Lower leg skin (tissue), 4 donors: Measurements from ENCODE around the gene PPIA. TPM values are rescaled to one million over a fixed set of nuclear protein-coding genes. Genes with fewer than 3 reads are reported as not detected.

Source experiments
- DNase-seq, 2 donors: peaks; one replicate each; pipeline ENCODE4 v3.0.0-alpha.2; 2019; ENCODE audit warnings: low spot score in 2 of 2
- H3K4me3 ChIP-seq: fragments of 200-600 bp; sonication (generic); 2 replicates; pipeline ENCODE4 v1.5.1; 2017; ENCODE audit warnings: mild to moderate bottlenecking, low read depth; ENCODE audit not compliant: poor library complexity, severe bottlenecking
- POLR2A ChIP-seq, 2 donors: fragments of 450-650 bp; IDR thresholded peaks; one replicate each; pipeline ENCODE4 v1.6.1; 2016 to 2017; ENCODE audit warnings: antibody characterized with exemption in 2 of 2, mild to moderate bottlenecking in 1 of 2, moderate library complexity in 1 of 2
- WGBS, 2 donors: methylation state at CpG; one replicate each; pipeline ENCODE4 v1.1.5; 2018; 5-methylcytosine and 5-hydroxymethylcytosine counted together
- intact Hi-C: fragments of 100-400 bp; cut with DNase I; formaldehyde crosslinking; loops from one replicate; pipeline ENCODE4 v1.15.0; 2023; ENCODE audit warnings: low total_unique reads
- total RNA-seq, 4 donors: library from RNA; depleted of rRNA; stranded (reverse); fragments of >200 nt; gene quantifications; one replicate each; pipeline ENCODE4 v1.1.0, GENCODE V29; 2016
- TF ChIP-seq, protein P1 (sequence below), 3 donors: fragments of 450-650 bp; IDR thresholded peaks; one replicate each; pipeline ENCODE4 v1.5.1; 2016; ENCODE audit warnings: antibody characterized with exemption in 3 of 3, mild to moderate bottlenecking in 3 of 3, moderate library complexity in 2 of 3

The PPIA gene
- total RNA-seq, 4 donors from 2014 or later = 1,809 to 2,568 (median 2,150) TPM

DNA sequence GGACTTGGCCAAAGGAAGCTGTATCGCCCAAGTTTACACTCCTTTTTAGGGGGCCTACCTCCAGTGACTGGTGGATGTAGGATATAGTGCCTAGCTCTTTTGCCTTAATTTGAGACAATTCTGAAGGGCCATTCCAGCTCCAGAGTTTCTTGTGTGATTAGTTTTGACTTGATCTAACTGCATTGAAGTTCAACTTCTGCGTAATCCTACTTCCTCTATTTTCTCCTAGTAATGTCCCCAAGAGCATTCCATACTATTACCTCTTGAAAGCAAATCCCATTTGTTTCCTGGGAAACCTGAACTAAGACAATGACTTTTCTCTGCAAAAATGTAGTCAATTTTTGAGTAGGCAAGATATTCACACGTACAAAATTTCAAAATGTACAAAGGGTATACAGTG, 56.1 kb downstream of the PPIA start:
- 85 to 86% methylated on average over 3 of the region's 3 CpGs for WGBS, 2 donors
- TF ChIP-seq POLR2A (IDR thresholded peaks at IDR 0.05) = no peak
- TF ChIP-seq, protein P1, sequence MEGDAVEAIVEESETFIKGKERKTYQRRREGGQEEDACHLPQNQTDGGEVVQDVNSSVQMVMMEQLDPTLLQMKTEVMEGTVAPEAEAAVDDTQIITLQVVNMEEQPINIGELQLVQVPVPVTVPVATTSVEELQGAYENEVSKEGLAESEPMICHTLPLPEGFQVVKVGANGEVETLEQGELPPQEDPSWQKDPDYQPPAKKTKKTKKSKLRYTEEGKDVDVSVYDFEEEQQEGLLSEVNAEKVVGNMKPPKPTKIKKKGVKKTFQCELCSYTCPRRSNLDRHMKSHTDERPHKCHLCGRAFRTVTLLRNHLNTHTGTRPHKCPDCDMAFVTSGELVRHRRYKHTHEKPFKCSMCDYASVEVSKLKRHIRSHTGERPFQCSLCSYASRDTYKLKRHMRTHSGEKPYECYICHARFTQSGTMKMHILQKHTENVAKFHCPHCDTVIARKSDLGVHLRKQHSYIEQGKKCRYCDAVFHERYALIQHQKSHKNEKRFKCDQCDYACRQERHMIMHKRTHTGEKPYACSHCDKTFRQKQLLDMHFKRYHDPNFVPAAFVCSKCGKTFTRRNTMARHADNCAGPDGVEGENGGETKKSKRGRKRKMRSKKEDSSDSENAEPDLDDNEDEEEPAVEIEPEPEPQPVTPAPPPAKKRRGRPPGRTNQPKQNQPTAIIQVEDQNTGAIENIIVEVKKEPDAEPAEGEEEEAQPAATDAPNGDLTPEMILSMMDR (IDR thresholded peaks at IDR 0.05) = no peak
- H3K4me3 ChIP-seq = no peak overlapping the region
- no peak for DNase-seq
- intact Hi-C loops = loop anchor here (10.0 kb wide), 2 partner anchors 72 to 282 kb away; no protein-coding TSS in a partner anchor

Other genes starting within 250 kb of the PPIA start
- 10 to 100 TPM; 58.9 to 71.7 (median 68.3) TPM for gene DDX56, start 222.8 kb upstream of the PPIA start, total RNA-seq
- gene TMED4, start 214.4 kb upstream of the PPIA start, total RNA-seq = 100 to 1,000 TPM; 133 to 166 (median 153) TPM
- gene OGDH, start 190.1 kb upstream of the PPIA start, total RNA-seq = 100 to 1,000 TPM; 106 to 152 (median 126) TPM
- gene ZMIZ2, start 47.8 kb upstream of the PPIA start, total RNA-seq = 10 to 100 TPM; 21.1 to 36.0 (median 24.7) TPM
- 10 to 100 TPM; 62.8 to 83.8 (median 70.1) TPM for gene H2AZ2, start 51.4 kb downstream of the PPIA start, total RNA-seq
- gene PURB, start 88.8 kb downstream of the PPIA start, total RNA-seq = 10 to 100 TPM; 20.0 to 28.5 (median 26.8) TPM
- 1 to 10 TPM; 1.1 to 3.0 (median 2.2) TPM for gene MYO1G, start 182.3 kb downstream of the PPIA start, total RNA-seq
- 10 to 100 TPM; 25.1 to 45.7 (median 32.6) TPM for gene CCM2, start 203.5 kb downstream of the PPIA start, total RNA-seq